NCI-H2196 treated with DMSO at 0.1 percent for 48 hours (cell line): ENCODE results near the gene CRABP1.
"Not testable (repeated sequence)": the region's sequence is repeated elsewhere in the genome, so short reads cannot be mapped to it uniquely, and the experiment has no call there.

Experiments
- DNase-seq: peaks from one replicate; lab custom pipeline; 2025; ENCODE audit not compliant: unreplicated experiment; lab: John Stamatoyannopoulos, UW

Gene CRABP1

GRCh38 chr15:78369161-78369560 is 29.0 kb downstream of the CRABP1 start:
- DNase-seq, result no peak

DNA sequence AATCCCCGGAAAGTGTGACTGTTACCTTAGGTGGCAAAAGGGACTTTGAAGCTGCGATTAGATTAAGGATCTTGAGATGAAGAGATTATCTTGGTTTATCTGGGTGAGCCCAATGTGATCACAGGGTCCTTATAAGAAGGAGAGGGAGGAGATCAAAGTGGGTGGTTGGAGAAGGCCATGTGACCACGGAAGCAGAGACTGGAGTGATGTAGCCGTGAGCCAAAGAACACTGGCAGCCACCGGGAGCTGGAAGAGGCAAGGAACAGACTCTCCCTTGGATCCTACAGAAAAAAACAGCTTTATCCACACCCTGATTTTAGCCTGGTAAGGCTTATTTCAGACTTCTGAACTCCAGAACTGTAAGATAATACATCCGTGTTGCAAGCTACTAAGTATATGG is 29.9 kb downstream of the CRABP1 start:
- no peak for DNase-seq

DNA sequence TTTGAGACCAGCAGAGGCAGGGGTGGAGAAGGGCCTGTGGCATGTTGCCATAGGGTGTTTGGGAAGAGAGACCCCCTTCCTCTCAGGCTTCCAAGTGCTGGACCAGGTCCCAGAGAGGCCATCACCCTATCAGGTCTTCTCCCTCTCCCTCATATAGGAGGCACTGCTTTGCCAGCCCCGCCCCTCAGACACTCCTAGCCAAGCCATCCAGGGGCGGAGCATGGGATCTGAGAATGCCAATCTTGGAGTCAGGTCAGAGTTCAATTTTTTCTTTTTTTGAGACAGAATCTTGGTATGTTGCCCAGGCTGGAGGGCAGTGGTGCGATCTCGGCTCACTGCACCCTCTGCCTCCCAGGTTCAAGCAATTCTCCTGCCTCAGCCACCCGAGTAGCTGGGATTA is 32.7 kb downstream of the CRABP1 start:
- DNase-seq, result no peak

- peak; percentile 28 for DNase-seq
Measured at GRCh38 chr15:78374436-78375393, 34.6 kb downstream of the CRABP1 start.

- DNase-seq, result not testable (repeated sequence)
Measured at GRCh38 chr15:78380143-78380542, 40.0 kb downstream of the CRABP1 start.

- no peak for DNase-seq
Measured at GRCh38 chr15:78382114-78382880, 42.1 kb downstream of the CRABP1 start.

- DNase-seq, result no peak
Measured at GRCh38 chr15:78384651-78385050, 44.5 kb downstream of the CRABP1 start.

- DNase-seq, result no peak
Measured at GRCh38 chr15:78387246-78388037, 47.3 kb downstream of the CRABP1 start.

DNA sequence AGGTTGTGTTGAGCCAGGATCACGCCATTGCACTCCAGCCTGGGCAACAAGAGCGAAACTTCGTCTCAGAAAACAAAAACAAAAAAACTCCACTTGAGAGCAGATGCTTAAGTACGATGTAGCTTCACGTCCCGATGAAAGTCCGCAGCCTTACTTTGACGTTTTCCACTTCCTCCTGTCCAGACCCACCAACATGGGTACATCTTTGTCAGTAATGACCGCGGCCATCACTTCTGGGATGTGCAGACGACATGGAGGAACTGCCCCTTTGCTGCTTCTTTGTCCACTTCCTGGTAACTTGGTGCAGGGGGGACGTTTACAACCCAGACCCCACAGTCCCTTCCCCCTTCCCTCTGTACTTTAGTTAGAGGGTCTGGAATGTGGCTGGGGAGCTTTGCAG is 48.7 kb downstream of the CRABP1 start:
- no peak for DNase-seq

- no peak for DNase-seq
Measured at GRCh38 chr15:78389322-78389721, 49.2 kb downstream of the CRABP1 start.

DNA sequence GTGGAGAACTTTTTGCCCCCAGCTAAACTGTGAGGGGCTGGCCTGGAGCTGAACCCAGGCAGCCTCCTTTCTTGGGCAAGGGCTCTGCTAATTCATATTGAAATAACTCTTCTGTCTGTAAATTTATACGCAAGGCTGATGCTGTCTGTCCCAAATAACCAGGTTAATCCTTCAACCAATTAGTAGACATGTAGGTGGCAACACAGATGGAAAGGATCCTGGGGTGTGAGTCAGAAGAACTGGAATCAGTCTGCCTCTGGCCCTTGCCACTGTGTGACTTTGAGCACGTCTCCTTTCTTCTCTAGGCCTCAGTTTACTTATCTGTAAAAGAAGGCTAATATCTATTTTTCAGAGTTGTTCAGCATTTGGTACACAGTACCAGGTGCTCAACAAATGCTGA is 49.6 kb downstream of the CRABP1 start:
- no peak for DNase-seq

DNA sequence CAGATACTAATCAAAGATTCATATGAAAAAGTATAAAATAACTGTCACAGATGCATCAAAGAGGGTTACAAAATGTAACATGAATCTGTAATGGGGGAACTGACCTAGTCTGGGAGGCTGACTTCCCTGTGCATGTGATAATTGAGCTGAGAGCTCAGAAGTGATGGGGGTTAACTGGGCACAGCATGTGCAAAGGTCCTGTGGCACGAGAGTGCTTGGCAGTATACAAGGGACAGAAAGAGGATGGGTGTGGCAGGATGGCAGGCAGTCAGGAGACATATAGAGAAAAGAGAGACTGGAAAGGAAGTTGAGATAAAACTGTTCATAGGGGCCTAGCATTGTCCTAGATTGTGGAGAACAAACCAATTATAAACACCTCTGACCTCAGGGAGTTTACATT is 50.1 kb downstream of the CRABP1 start:
- DNase-seq, result no peak

DNA sequence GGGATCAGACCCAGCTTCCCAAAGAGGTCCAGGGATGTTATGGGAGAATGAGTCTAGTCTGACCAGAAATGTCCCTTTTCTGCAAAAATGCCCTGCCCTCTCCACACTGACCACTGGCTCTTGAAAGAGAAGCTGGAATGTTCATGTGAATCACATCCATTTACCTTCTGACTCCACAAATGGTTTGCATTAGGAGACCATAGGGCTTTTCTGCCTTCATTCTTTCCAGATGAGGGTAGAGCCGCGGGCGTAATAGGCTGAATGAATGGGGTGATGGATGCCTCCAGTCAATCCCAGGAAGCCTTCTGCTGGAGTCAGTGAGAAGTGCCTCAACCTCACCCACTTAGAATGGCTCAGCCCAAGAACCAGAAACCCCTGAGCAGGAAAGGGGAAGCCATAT is 50.7 kb downstream of the CRABP1 start:
- no peak for DNase-seq

GRCh38 chr15:78391781-78392180 is 51.6 kb downstream of the CRABP1 start:
- no peak for DNase-seq

- peak; percentile 72 for DNase-seq
Measured at GRCh38 chr15:78392430-78392829, 52.3 kb downstream of the CRABP1 start.

DNA sequence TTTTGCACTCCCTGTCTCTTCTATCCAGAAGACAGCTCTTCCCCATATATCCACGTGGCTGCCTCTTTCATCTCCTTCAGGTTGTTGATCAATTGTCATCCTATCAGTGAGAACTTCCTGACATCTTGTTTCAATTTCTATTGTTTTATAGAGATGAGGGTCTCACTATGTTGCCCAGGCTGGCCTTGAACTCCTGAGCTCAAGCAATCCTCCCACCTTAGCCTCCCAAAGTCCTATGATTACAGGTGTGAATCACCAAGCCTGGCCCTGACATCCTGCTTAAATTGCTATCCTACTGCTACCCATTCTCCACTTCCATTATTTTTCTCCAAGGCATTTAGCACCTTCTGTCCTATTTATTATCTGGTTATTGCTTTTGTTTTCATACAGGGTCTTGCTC is 53.0 kb downstream of the CRABP1 start:
- DNase-seq, result no peak

DNA sequence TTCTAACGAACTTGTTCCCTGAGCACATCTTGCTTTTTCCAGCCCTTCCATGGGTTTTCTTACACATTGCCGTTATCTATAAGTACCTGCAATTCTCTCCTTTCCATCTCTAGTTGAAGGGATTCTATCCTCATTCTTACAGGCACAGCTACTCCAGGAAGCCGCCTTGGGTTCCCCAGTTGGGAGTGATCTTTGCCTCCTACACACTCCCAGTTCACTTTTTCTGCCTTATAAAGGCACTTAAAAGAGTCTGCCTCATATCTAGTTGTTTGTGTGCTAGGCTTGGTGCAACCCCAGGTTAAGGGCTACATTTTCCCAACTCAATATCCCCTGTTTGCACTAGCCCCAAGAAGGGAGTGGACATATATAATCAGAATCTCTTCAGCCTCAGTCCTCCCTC is 53.9 kb downstream of the CRABP1 start:
- DNase-seq, result no peak

GRCh38 chr15:78394981-78395616 is 54.9 kb downstream of the CRABP1 start:
- DNase-seq, result no peak

DNA sequence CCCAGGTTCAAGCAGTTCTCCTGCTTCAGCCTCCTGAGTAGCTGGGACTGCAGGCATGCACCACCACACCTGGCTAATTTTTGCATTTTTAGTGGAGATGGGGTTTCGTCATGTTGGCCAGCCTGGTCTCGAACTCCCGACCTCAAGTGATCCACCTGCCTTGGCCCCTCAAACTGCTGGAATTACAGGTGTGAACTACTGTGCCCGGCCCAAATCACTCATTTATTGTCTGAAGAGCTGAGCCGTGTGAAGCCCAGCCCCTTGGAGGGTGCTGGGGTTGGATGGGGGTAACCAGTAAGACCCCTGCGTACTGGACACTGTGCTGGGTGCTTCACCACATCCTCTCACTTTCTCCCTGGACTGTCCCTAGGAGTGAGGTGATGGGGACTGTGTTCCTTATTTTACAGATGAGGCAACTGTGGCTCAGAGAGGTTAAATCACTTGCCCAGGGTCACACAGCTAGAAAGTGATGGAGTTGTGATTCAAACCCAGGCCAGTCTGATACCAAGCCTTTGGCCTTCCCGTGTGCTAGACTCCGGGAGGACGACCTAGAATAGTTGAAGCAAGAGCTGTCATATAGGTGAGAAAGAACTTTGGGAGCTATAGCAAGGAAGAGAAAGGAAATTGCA is 56.1 kb downstream of the CRABP1 start:
- no peak for DNase-seq

GRCh38 chr15:78396976-78397375 is 56.8 kb downstream of the CRABP1 start:
- no peak for DNase-seq
